H54 (cell line): Measurements from ENCODE around the gene NRXN3.

ENCODE experiments used
- DNase-seq: peaks from one replicate; pipeline ENCODE4 v3.0.0; 2011; ENCODE audit warnings: low spot score, mixed read lengths; ENCODE audit not compliant: insufficient read length
- FAIRE-seq: peaks from 3 replicates; lab custom pipeline; 2011; peaks lifted over from hg19 to GRCh38; lab: Jason Lieb, UNC
- POLR2A ChIP-seq: IDR thresholded peaks from 2 replicates; pipeline ENCODE4 v1.6.1; 2011; ENCODE audit warnings: low read depth, mild to moderate bottlenecking, low read length

The NRXN3 gene

DNA sequence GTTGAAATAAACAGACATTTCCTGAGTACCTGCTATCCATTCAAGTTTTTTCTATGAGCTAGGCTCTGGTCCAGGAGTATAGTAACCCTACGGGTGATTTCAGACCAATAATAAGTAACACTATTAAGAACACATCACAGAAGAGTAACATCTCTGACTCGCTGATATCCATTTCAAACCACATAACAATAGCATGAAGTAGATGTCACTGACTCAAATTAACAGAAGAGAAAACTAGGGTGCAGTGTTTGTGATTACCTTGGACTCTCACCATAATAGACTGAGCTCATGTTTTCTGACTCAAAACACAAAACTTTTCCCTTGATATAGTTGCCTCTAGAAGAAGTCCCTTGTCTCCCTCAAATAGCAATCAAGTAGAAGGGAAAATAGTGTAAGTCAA lies 1618.2 kb downstream of the NRXN3 start:
- FAIRE-seq (no peak), DNase-seq (no peak)
- no peak for TF ChIP-seq POLR2A

DNA sequence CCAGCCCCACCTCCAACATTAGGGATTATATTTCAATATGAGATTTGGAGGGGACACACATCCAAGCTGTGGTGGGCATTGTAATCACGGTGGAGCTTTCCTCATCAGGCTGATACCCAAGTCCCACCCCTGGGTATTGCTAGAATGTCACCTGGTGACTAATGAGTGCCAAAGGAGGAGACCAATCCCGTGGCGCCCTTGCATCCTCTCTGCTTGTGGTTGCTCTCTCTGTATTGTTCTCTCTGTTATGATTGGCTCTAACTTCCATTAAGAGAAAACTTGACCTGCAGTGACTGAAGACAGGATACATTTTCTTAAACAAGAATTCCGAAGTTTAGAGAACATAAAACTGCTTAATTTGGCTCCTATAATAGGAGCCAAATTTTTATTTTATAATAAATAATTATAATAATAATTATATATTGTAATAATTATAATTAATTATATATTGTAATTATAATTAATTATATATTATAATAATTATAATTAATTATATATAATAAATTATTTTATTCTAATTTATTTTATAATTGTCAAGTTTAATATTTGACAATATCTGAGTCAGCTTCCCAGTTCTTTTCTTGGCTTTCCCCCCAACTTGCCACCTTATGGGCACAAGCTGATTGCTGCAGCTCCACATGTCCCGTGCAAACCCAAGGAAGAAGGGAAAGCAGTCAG lies 1621.0 kb downstream of the NRXN3 start:
- FAIRE-seq (no peak), DNase-seq (no peak)
- TF ChIP-seq POLR2A, result no peak

DNA sequence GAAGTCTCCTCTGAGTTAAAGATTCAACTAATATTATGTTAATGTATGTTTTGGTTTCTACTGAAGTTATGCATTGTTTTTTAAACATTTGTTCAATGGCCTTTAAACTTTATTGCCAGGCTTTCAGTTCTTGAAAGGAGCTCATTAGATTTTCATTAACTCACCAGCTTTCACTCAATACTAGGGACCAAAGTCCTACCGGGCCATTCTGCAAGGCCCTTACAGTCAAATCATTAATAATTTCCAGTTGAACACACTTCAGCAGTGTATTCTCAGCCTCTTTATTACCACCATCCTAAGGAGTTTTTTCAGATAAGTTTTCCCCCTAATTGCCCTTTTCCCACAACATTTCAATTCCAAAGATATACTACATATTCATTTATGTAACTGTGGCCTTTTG lies 1631.9 kb downstream of the NRXN3 start:
- DNase-seq, result no peak
- no peak for FAIRE-seq
- no peak for TF ChIP-seq POLR2A

DNA sequence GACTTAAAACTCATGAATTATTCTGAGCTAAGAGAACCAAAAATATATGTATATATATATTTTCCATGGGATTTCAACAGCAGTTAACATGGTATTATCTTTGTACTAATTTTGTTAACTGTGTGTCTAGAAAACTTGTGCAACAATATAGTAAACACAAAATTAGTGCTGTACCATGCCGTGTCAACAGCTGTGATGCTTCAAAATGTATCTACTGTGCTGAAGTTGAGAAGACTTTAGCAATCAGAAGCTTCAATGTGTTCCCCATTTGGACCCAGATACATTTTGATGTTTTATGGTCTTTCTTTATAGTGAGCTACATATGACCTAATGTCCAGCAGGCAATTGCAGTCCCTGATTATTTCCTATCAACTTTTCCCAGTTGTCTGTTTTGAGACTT lies 1635.5 kb downstream of the NRXN3 start:
- no peak for FAIRE-seq
- TF ChIP-seq POLR2A, result no peak
- DNase-seq, result no peak

DNA sequence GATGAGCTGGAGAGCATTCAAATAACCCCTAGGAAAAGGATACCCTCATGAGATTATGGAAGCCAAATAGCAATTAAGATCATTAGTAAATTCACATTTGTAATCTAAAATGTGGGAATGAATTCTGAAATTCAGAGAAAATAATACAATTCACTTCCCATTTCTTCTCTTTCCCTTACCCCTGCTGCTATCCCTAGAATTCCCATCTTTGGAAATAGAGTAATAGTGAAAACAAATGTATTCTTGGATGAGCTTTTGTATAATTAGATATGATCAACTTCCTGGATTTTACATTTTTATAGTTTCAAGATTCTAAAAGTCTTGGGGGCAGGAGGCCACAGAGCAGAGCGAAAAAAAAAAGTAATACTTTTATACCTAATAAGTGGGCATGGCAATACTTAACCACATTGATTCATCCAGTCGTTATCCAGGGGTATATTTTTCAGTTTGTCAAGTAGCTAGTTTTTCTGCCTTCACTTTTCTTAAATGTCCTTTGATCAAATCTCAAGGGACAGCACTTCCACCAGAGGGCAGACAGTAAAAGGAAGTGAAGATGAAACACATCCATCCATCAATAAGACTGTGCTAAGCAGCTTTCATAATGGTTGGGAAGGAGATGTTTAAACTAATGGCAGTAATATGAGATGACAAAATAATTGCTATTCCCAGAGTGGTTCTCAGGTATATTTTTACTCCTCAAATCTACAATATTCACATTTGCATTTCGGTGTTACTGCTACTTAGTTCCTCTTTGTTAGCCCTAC lies 1639.9 kb downstream of the NRXN3 start:
- TF ChIP-seq POLR2A, result no peak
- FAIRE-seq (no peak), DNase-seq (no peak)

DNA sequence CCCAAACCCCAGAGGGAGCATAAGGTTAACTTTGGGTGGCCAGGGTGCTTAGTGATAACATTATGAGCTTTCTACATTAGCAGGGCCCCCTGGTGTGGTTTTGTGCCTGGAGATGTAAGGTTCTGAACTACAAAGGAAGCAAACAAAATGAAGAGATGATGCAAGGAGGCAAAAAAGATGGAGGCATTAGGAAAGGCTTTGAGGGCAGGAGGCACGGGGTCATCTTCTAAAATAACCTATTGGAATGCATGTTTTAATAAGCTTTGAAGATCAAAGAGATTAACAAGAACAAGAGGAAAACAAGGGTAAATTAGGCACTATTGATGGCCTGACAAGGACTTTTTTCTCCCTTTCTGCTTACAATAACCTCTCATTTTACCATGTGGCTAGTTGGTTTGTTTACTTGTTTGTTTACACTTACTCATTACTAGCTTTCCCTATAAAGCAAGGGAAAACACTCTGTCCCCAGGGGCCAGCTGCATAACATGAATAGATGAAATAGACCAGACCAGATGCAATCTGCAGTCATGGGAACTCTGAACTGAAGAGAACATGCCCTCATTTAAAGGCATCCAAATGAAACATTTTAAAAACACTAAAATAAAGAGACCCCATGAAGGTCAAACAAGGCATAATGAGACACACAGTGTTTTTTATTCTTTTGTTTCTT lies 1650.8 kb downstream of the NRXN3 start:
- FAIRE-seq (no peak), DNase-seq (no peak)
- TF ChIP-seq POLR2A, result no peak

DNA sequence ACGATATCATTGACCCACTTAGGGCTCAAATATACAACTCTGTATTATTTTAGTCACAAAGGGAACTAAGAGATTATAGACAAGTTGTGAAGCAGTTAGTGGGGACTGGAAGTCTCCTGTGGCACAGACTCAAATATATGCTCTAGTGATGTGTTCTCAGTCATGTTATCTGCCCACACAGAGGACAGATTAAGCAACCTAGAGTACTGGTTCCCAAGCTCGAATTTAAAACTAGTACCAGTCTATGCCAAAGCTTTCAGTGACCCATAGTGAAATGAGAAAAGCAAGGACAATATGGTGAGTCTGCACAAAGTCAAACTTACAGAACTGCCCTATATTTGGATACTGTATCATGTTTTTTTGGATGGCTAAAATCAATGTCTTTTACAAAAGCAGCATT lies 1651.9 kb downstream of the NRXN3 start:
- TF ChIP-seq POLR2A, result no peak
- DNase-seq (no peak), FAIRE-seq (no peak)

DNA sequence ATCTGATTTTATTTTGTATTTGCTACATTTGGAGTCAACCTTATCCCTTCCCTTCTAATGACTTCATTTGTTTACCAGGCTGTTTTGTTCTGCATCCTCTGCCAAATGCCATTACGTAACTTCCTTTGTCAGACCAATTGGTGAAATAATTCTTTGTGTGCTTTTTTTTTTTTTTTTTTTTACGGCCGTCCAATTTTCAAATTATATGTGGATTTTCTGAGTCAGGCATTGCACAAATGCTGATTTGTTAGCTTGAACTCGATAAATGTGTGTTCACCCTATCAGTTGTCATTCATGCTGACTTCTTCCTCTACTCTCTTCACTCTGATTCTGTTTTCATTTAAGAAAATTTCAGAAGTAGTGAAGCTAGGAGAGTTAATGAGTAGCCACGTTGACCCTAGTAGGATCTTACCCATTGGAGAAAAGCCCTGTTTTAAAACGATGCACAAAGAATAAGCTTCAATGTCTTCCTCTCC lies 1654.9 kb downstream of the NRXN3 start:
- TF ChIP-seq POLR2A, result no peak
- DNase-seq (no peak), FAIRE-seq (no peak)

DNA sequence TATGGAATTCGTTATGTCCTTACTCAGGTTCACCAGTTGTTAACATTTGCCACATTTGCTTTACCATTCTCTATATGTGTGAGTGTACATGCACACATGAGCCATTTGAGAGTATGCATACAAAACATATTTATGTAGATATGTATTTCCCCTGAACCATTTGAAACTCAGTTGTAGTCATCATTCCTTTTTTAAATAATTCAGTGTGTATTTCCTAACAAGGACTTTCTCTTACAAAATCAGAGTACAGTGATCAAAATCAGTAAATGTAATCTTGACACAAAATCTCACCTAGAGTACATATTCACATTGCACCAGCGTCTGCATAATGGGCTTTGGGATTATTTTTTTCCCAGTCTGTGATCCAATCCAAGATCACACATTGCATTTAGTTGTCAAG lies 1656.2 kb downstream of the NRXN3 start:
- FAIRE-seq (no peak), DNase-seq (no peak)
- TF ChIP-seq POLR2A, result no peak

DNA sequence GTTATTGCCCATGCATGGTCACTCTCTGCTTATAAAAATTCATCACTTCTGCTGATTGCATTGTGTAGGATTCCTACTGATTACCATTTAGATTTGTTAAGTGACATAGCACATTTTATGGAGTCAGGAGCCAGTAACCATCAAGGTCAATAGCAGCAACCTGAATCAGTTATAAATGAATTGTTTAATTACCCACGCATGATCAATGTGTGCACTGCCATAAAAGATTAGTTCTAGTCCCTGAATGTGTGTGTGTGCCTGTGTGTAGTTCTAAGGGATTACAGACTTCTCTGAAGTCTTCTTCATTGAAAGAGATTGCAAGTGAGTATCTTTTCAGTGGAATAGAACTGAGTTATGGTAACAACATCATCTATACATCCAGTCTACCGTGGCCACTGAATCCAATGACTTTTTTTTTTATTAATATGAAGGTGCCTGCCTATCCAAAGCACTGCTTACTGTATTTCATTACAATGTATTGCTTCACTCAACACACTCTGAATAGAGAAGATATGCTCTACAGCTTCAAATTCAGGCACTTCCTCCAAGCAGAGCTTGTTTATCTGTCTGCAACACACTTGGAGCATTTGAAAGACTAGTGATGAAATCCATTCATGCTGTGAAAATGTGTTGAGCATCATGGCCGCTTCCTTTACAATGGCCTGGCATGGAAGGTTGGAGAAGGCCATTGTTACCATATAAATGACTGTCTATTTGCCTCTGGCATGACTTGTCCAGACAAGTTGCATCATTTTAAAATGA lies 1659.4 kb downstream of the NRXN3 start:
- FAIRE-seq, result no peak
- no peak for DNase-seq
- no peak for TF ChIP-seq POLR2A

DNA sequence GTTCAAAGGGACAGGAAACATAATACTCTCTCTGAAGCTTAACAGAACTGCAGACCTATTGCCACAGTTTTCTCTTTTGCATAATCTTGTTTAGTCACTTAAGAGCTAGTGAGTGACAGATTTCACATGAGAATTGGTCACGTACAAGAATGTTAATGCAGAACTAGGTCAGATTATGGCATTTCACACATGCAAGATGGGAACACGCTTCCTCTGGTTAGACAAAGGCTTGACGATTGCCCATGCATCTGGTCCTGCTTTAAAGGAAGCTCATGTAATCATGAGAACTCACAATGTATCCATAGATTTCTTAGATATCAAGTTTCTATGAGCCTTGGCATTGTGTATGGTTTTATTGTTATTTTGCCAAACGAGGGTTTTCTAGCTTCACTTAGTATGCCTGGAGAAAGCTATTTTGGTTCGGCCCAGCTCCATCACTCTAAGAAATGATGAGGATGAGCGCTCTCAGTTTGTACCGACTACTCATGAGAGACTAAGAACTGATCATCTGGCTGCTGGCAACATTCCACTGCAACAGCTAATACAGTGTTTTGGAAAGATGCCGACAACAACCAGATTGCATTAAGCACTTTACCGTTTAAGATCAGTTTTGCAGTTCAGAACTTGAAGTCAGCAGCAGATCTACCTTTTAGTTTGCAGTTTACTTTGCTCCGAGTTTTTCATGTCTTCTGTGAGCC lies 1661.2 kb downstream of the NRXN3 start:
- TF ChIP-seq POLR2A, result no peak
- FAIRE-seq, result no peak
- DNase-seq, result no peak

DNA sequence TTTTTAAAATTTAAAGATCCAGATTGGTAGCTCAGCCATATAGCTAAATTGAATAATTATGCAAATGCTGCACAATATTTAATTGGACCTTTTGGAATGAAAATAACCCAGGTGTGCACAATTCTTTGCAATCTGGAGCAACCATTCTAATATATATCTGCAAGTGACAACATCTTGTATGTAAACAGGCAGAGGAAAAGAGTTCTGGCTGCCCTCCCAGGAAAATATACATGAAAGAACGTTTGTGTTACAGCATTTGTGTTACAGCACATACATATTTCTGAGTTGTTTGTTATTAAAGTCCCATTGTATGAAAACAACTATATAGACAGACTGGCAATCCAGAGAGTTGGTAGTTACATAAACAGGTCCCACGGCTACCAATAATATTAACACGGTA lies 1663.6 kb downstream of the NRXN3 start:
- DNase-seq (no peak), FAIRE-seq (no peak)
- TF ChIP-seq POLR2A, result no peak

DNA sequence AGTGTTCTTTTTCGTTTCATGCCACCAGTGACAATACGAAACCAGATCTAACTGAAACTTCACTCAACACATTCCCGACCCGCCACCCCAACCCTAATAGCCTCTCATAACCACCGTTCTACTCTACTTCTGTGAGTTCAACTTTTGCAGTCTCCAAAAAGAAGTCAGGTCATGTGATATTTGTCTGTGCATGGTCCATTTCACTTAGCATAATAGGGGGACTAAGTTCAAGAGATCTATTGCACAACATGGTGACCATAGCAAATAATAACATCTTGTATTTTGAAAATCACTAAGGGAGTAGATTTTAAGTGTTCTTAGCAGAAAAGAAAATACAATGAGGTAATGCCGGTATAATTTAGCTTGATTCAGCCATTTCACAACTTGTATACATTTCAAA lies 1664.7 kb downstream of the NRXN3 start:
- no peak for TF ChIP-seq POLR2A
- no peak for FAIRE-seq
- no peak for DNase-seq
